SK-N-SH (cell line): Measurements from ENCODE around the gene NBPF26.
"Not testable (repeated sequence)": the region's sequence is repeated elsewhere in the genome, so short reads cannot be mapped to it uniquely, and the experiment has no call there.

Experiments
- EZH2phosphoT487 ChIP-seq: fragments of 200-600 bp; sonication (generic); IDR thresholded peaks from 2 replicates; pipeline ENCODE4 v1.6.1; 2017; ENCODE audit warnings: low read depth, mixed run types, mild to moderate bottlenecking, antibody characterized with exemption, moderate library complexity, borderline replicate concordance
- JUND ChIP-seq: IDR thresholded peaks from 2 replicates; pipeline ENCODE4 v1.4.0; 2012
- POLR2AphosphoS5 ChIP-seq: IDR thresholded peaks from 2 replicates; pipeline ENCODE4 v1.6.1; 2012; ENCODE audit warnings: low read depth, low read length
- TF ChIP-seq, protein P1 (sequence below): fragments of 200-600 bp; sonication (generic); IDR thresholded peaks from 2 replicates; pipeline ENCODE4 v1.6.1; 2017; ENCODE audit warnings: antibody characterized with exemption, mild to moderate bottlenecking, moderate library complexity

DNA sequence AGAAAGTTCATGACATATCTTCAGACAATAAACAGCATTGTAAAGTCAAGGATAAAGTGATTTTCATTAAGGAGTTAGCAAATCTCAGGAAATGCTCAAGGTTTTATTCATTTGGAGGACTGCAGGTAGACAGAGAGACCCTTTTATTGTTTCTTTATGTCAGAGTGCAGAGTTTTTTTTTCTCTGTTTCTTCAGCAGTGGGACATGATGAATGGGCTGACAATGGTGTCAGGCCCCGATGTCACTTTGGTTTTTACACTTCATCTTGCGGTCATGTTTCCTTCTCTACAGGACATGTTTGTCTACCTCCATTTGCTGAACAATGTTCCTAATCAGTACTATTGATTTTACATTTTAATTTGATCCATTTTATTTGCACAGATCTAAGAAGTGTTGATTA is 134.4 kb downstream of the NBPF26 start:
- TF ChIP-seq, protein P1, sequence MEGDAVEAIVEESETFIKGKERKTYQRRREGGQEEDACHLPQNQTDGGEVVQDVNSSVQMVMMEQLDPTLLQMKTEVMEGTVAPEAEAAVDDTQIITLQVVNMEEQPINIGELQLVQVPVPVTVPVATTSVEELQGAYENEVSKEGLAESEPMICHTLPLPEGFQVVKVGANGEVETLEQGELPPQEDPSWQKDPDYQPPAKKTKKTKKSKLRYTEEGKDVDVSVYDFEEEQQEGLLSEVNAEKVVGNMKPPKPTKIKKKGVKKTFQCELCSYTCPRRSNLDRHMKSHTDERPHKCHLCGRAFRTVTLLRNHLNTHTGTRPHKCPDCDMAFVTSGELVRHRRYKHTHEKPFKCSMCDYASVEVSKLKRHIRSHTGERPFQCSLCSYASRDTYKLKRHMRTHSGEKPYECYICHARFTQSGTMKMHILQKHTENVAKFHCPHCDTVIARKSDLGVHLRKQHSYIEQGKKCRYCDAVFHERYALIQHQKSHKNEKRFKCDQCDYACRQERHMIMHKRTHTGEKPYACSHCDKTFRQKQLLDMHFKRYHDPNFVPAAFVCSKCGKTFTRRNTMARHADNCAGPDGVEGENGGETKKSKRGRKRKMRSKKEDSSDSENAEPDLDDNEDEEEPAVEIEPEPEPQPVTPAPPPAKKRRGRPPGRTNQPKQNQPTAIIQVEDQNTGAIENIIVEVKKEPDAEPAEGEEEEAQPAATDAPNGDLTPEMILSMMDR: not testable (repeated sequence)
- TF ChIP-seq POLR2AphosphoS5, EZH2phosphoT487, JUND: not testable (repeated sequence)
